CD8-positive, alpha-beta memory T cell (primary cell): ENCODE measurements around the gene ZNF569. TPM values are rescaled to one million over a fixed set of nuclear protein-coding genes. Genes with fewer than 3 reads are reported as not detected.
"Not testable (repeated sequence)": the region's sequence is repeated elsewhere in the genome, so short reads cannot be mapped to it uniquely, and the experiment has no call there.

Experiments
- CTCF ChIA-PET: fragments of 350-600 bp; sonication (Branson Sonifier 250); formaldehyde crosslinking; loops from one replicate; lab custom pipeline; 2021; ENCODE audit warnings: antibody characterized with exemption; lab: Charles Lee
- POLR2A ChIA-PET: fragments of 350-600 bp; sonication (Branson Sonifier 250); formaldehyde crosslinking; loops from one replicate; lab custom pipeline; 2021; ENCODE audit warnings: antibody characterized with exemption; lab: Charles Lee
- DNase-seq, 5 donors: peaks; one replicate each; pipeline versions ENCODE4 v3.0.0 to v3.0.0-alpha.2; 2020 to 2022; ENCODE audit warnings: mixed read lengths in 1 of 5
- H3K27ac ChIP-seq: one replicate; pipeline ENCODE4 v1.7.0; 2013; ENCODE audit warnings: low read depth, mild to moderate bottlenecking, low read length, moderate library complexity
- H3K27me3 ChIP-seq: 2 replicates; pipeline ENCODE4 v1.7.0; 2013; ENCODE audit warnings: low read length, mild to moderate bottlenecking; ENCODE audit not compliant: insufficient read depth, poor library complexity, severe bottlenecking
- H3K36me3 ChIP-seq: 2 replicates; pipeline ENCODE4 v1.7.0; 2013; ENCODE audit warnings: mild to moderate bottlenecking, low read length, moderate library complexity; ENCODE audit not compliant: insufficient read depth
- H3K4me1 ChIP-seq: 2 replicates; pipeline ENCODE4 v1.7.0; 2013; ENCODE audit warnings: mild to moderate bottlenecking, low read length, moderate library complexity; ENCODE audit not compliant: insufficient read depth
- H3K4me3 ChIP-seq: 2 replicates; pipeline ENCODE4 v1.7.0; 2013; ENCODE audit warnings: mild to moderate bottlenecking, low read length
- H3K9me3 ChIP-seq: 2 replicates; pipeline ENCODE4 v1.7.0; 2013; ENCODE audit warnings: mild to moderate bottlenecking, low read length
- H3K27ac Mint-ChIP-seq, 8 donors: one replicate each; pipeline ENCODE4 v1.8.0; 2020 to 2021; ENCODE audit warnings: mixed read lengths in 8 of 8, mild to moderate bottlenecking in 6 of 8, inconsistent platforms in 3 of 8, moderate library complexity in 3 of 8
- H3K27me3 Mint-ChIP-seq, 2 donors: one replicate each; pipeline ENCODE4 v1.8.0; 2020 to 2021; ENCODE audit warnings: mixed read lengths in 2 of 2, mild to moderate bottlenecking in 1 of 2, moderate library complexity in 1 of 2
- H3K36me3 Mint-ChIP-seq, 3 donors: one replicate each; pipeline ENCODE4 v1.8.0; 2020 to 2021; ENCODE audit warnings: mixed read lengths in 3 of 3, inconsistent platforms in 1 of 3, mild to moderate bottlenecking in 1 of 3
- H3K4me1 Mint-ChIP-seq, 3 donors: one replicate each; pipeline ENCODE4 v1.8.0; 2020 to 2021; ENCODE audit warnings: mixed read lengths in 3 of 3, inconsistent platforms in 1 of 3, mild to moderate bottlenecking in 1 of 3
- H3K4me3 Mint-ChIP-seq, 7 donors: one replicate each; pipeline ENCODE4 v1.8.0; 2020 to 2021; ENCODE audit warnings: mixed read lengths in 7 of 7, mild to moderate bottlenecking in 6 of 7, moderate library complexity in 4 of 7, inconsistent platforms in 2 of 7
- H3K9me3 Mint-ChIP-seq, 5 donors: one replicate each; pipeline ENCODE4 v1.8.0; 2020 to 2022; ENCODE audit warnings: mixed read lengths in 5 of 5, mild to moderate bottlenecking in 3 of 5, moderate library complexity in 2 of 5, inconsistent platforms in 1 of 5
- polyA plus RNA-seq: library from polyadenylated mRNA; unstranded; fragments of 300-500 nt; fragmentation: Illumina TruSeq; gene quantifications from one replicate; pipeline ENCODE4 v1.2.3, GENCODE V29; 2021
- total RNA-seq, 2 experiments: library from RNA; stranded (reverse); gene quantifications; one replicate each; pipeline ENCODE4 v1.2.3, GENCODE V29; 2021

ZNF569 gene
- total and polyA plus RNA-seq, 3 experiments from 2014 or later, result 3.8 to 8.0 (median 7.4) TPM

DNA sequence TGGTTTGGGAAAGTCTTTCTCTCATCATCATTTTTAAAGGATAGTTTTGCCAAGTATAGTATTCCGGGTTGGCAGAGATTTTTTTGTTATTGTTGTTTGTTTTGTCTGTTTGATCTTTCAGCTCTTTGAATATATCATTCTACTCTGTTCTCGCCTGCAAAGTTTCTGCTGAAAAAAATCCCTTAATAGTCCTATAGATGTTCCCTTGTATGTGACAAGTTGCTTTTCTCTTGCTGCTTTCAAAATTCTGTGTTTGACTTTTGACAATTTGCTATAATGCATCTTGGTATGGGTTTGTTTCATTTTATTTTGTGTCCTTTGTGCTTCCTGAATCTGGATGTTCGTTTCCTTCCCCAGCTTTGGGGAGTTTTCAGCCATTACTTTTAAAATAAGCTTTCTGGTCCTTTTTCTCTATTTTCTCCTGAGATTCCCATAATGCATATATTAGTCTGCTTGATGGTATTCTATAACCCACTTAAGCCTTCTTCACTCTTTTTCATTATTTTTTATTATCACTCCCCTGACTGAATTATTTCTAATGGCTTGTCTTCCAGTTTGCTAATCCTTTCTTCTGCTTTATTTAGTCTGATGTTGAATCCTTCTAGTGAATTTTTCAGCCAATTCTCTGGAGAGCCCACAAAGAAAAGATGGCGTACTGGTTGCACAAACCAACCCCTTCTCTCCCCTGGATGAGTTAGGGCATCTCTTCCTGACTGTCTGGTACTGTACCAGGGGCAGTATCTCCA lies 14.6 kb downstream of the ZNF569 start:
- Histone ChIP-seq H3K36me3 (peaks cover 17% of the 10 kb centered on the region), H3K27ac (no peak overlapping the region), H3K9me3 (peaks cover 61% of the 10 kb centered on the region), H3K27me3 (no peaks in the 10 kb centered on the region), H3K4me1 (no peaks in the 10 kb centered on the region), H3K4me3 (peak overlapping the region; percentile 21)
- Mint-ChIP-seq H3K9me3 (peaks cover 61 to 96% (median 92%) of the 10 kb centered on the region in 5 donors), H3K4me1 (no peaks in the 10 kb centered on the region), H3K27me3 (no peaks in the 10 kb centered on the region), H3K36me3 (peaks cover 30 to 67% (median 56%) of the 10 kb centered on the region in 3 donors), H3K27ac (no peak overlapping the region), H3K4me3 (no peak overlapping the region)
- CTCF ChIA-PET, result no interaction called here
- DNase-seq, result no peak
- POLR2A ChIA-PET, result no interaction called here

DNA sequence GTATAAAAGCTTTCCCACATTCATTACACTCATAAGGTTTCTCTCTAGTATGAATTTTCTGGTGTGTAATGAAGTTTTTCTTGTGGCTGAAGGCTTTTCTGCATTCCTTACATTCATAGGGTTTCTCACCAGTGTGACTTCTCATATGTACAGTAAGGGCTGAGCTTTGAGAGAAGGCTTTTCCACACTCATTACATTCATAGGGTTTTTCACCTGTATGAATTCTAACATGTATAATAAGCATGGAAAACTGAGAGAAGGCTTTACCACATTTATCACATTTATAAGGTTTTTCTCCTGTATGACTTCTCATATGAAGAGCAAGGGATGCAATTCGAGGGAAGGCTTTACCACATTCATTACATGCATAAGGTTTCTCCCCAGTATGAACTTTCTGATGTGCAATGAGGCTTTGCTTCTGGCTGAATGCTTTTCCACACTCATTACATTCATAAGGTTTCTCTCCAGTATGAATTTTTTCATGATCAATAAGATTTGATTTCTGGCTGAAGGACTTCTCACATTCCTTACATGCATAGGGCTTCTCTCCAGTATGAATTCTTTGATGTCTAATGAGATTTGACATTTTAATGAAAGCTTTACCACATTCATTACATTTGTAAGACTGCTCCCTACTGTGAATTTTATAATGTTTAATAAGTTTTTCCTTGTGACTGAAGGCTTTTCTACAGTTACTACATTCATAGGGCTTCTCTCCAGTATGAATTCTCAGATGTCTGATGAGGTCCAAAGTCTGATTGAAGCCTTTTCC lies 53.7 kb downstream of the ZNF569 start:
- Mint-ChIP-seq H3K27me3 (no peaks in the 10 kb centered on the region), H3K36me3 (peaks cover 27 to 71% (median 65%) of the 10 kb centered on the region in 3 donors), H3K27ac (no peak overlapping the region), H3K9me3 (peaks cover 43 to 97% (median 88%) of the 10 kb centered on the region in 5 donors), H3K4me1 (no peaks in the 10 kb centered on the region), H3K4me3 (no peak overlapping the region)
- ChIA-PET CTCF (no interaction called here), POLR2A (no interaction called here)
- Histone ChIP-seq H3K4me3 (peak overlapping the region; percentile 4), H3K27ac (no peak overlapping the region), H3K9me3 (peaks cover 74% of the 10 kb centered on the region), H3K36me3 (peaks cover 21% of the 10 kb centered on the region), H3K27me3 (no peaks in the 10 kb centered on the region), H3K4me1 (no peaks in the 10 kb centered on the region)
- no peak for DNase-seq

DNA sequence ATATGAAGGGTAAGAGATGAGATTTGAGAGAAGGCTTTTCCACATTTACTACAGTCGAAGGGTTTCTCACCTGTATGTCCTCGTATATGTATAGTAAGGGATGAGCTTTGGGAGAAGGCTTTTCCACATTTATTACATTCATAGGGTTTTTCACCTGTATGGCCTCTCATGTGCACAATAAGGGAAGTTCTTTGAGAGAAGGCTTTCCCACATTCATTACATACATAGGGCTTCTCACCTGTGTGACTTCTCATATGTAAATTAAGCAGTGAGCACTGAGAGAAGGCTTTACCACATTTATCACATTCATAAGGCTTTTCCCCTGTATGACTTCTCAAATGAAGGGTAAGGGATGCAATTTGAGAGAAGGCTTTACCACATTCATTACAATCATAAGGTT lies 54.5 kb downstream of the ZNF569 start:
- no peaks in the 10 kb centered on the region for H3K27me3 ChIP-seq
- ChIA-PET CTCF (no interaction called here), POLR2A (no interaction called here)
- no peak overlapping the region for H3K27ac ChIP-seq
- Mint-ChIP-seq H3K27me3 (no peaks in the 10 kb centered on the region), H3K36me3 (peaks cover 22 to 66% (median 61%) of the 10 kb centered on the region in 3 donors), H3K9me3 (peaks cover 41 to 98% (median 90%) of the 10 kb centered on the region in 5 donors), H3K4me1 (no peaks in the 10 kb centered on the region), H3K4me3 (no peak overlapping the region), H3K27ac (no peak overlapping the region)
- DNase-seq, result no peak
- H3K9me3 ChIP-seq, result peaks cover 77% of the 10 kb centered on the region
- H3K4me3 ChIP-seq, result peak overlapping the region; percentile 4
- no peaks in the 10 kb centered on the region for H3K4me1 ChIP-seq
- peaks cover 21% of the 10 kb centered on the region for H3K36me3 ChIP-seq

DNA sequence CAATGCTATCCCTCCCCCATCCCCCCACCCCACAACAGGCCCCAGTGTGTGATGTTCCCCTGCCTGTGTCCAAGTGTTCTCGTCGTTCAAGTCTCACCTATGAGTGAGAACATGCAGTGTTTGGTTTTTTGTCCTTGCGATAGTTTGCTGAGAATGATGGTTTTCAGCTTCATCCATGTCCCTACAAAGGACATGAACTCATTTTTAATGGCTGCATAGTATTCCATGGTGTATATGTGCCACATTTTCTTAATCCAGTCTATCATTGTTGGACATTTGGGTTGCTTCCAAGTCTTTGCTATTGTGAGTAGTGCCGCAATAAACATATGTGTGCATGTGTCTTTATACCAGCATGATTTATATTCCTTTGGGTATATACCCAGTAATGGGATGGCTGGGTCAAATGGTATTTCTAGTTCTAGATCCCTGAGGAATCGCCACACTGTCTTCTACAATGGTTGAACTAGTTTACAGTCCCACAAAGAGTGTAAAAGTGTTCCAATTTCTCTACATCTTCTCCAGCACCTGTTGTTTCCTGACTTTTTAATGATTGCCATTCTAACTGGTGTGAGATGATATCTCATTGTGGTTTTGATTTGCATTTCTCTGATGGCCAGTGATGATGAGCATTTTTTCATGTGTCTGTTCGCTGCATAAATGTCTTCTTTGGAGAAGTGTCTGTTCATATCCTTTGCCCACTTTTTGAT lies 61.0 kb downstream of the ZNF569 start:
- H3K9me3 Mint-ChIP-seq, result peaks cover 51 to 98% (median 91%) of the 10 kb centered on the region in 5 donors

DNA sequence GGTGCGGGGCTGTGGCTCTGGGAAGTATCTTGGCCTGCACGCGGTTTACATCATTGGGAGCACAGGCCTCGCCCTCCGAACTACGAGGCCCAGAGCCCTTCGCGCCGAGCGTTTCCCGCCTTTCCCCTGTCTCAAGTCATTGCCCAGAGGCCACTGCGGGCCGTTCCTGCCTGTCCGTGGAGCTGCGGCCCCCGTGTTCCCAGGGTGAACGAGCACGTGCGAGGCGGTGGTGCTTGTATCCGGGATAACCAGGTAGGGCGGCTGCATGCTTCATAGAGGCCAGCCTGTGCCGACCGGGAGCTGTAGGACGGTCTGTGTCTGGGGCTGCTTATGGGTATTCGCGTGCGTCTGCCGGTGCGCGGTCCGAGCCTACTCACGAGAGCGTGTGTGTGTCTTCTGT lies 63.8 kb downstream of the ZNF569 start:
- Mint-ChIP-seq H3K4me3 (no peak overlapping the region), H3K27me3 (no peaks in the 10 kb centered on the region), H3K27ac (no peak overlapping the region), H3K9me3 (peaks cover 50 to 91% (median 83%) of the 10 kb centered on the region in 5 donors), H3K36me3 (peaks cover 2 to 38% (median 15%) of the 10 kb centered on the region in 3 donors), H3K4me1 (no peaks in the 10 kb centered on the region)
- Histone ChIP-seq H3K27ac (no peak overlapping the region), H3K4me3 (no peak overlapping the region), H3K36me3 (no peaks in the 10 kb centered on the region), H3K4me1 (no peaks in the 10 kb centered on the region), H3K27me3 (no peaks in the 10 kb centered on the region), H3K9me3 (peaks cover 26% of the 10 kb centered on the region)
- no peak for DNase-seq
- POLR2A ChIA-PET, result no interaction called here
- CTCF ChIA-PET, result no interaction called here

More for the DNA sequence above, 61.0 kb downstream of the ZNF569 start:
- DNase-seq, H3K4me1 Mint-ChIP-seq, H3K27ac ChIP-seq, H3K27me3 Mint-ChIP-seq, H3K27ac Mint-ChIP-seq, POLR2A ChIA-PET, H3K4me3 ChIP-seq, CTCF ChIA-PET, H3K36me3 ChIP-seq, H3K4me3 Mint-ChIP-seq, H3K27me3 ChIP-seq, H3K4me1 ChIP-seq: not testable (repeated sequence)
- H3K9me3 ChIP-seq, result peaks cover 42% of the 10 kb centered on the region
- peaks cover 2 to 40% (median 18%) of the 10 kb centered on the region in 3 donors for H3K36me3 Mint-ChIP-seq

DNA sequence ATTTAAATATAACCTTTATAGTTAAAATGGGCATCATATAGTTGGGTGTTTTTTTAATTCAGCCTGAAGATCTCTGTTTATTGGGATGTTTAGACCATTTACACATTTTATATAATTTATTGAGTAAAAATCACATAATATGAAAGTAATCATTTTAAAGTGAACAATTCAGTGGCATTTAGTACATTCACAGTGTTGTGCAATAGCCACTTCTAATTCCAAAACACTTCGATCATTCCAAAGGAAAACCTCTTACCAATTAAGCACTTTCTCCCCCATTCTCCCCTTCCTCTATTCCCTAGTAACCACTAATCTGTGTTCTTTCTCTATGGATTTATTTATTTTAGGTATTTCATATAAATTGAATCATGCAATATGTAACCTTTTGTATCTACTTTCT lies 66.2 kb downstream of the ZNF569 start:
- H3K36me3 Mint-ChIP-seq, result peaks cover 2 to 37% (median 14%) of the 10 kb centered on the region in 3 donors
- H3K4me3 Mint-ChIP-seq, result no peak overlapping the region
- peaks cover 40 to 81% (median 76%) of the 10 kb centered on the region in 5 donors for H3K9me3 Mint-ChIP-seq
- Histone ChIP-seq H3K4me3 (no peak overlapping the region), H3K27ac (no peak overlapping the region), H3K4me1 (no peaks in the 10 kb centered on the region), H3K36me3 (no peaks in the 10 kb centered on the region), H3K27me3 (no peaks in the 10 kb centered on the region), H3K9me3 (peaks cover 18% of the 10 kb centered on the region)
- no peak overlapping the region for H3K27ac Mint-ChIP-seq
- CTCF ChIA-PET, result no interaction called here
- DNase-seq, result no peak
- no peaks in the 10 kb centered on the region for H3K4me1 Mint-ChIP-seq
- POLR2A ChIA-PET, result no interaction called here
- no peaks in the 10 kb centered on the region for H3K27me3 Mint-ChIP-seq

DNA sequence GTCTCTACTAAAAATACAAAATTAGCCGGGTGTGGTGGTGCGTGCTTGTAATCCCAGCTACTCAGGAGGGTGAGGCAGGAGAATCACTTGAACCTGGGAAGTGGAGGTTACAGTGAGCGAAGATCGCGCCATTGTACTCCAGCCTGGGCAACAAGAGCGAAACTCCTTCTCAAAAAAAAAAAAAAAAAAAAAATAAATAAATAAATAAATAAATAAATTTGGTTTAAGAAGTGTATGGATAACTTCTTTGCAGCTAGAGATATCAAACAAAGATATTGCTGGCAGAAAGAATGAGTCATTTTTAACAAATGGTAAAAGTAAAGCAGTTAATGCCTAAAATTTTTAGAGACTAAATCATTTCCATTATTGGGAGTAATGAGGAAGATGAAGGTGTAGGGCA lies 75.8 kb downstream of the ZNF569 start:
- H3K4me1 ChIP-seq, H3K4me3 Mint-ChIP-seq, DNase-seq, CTCF ChIA-PET, POLR2A ChIA-PET, H3K27me3 Mint-ChIP-seq, H3K27me3 ChIP-seq, H3K4me3 ChIP-seq, H3K4me1 Mint-ChIP-seq, H3K27ac Mint-ChIP-seq, H3K27ac ChIP-seq: not testable (repeated sequence)
- Mint-ChIP-seq H3K9me3 (peaks cover 51 to 85% (median 80%) of the 10 kb centered on the region in 5 donors), H3K36me3 (peaks cover 22 to 45% (median 44%) of the 10 kb centered on the region in 3 donors)
- peaks cover 61% of the 10 kb centered on the region for H3K9me3 ChIP-seq
- H3K36me3 ChIP-seq, result peaks cover 16% of the 10 kb centered on the region
